Smooth muscle cell (in vitro differentiated cells): ENCODE measurements around the gene CLASRP. TPM values are rescaled to one million over a fixed set of nuclear protein-coding genes. Genes with fewer than 3 reads are reported as not detected.

ENCODE experiments used
- DNase-seq: peaks from one replicate; lab custom pipeline; 2025; ENCODE audit not compliant: unreplicated experiment; lab: John Stamatoyannopoulos, UW
- H2AFZ ChIP-seq: fragments of 200-600 bp; sonication (generic); 2 replicates; pipeline ENCODE4 v1.6.0; 2016; ENCODE audit warnings: antibody characterized with exemption, low read depth, mild to moderate bottlenecking
- H3F3A ChIP-seq: fragments of 200-600 bp; sonication (generic); 2 replicates; pipeline ENCODE4 v1.6.0; 2017; ENCODE audit warnings: antibody characterized with exemption, low read depth
- H3K27ac ChIP-seq: fragments of 200-600 bp; sonication (generic); 2 replicates; pipeline ENCODE4 v1.5.1; 2016; ENCODE audit warnings: low read depth, mild to moderate bottlenecking
- H3K27me3 ChIP-seq: fragments of 200-600 bp; sonication (generic); 2 replicates; pipeline ENCODE4 v1.6.1; 2016; ENCODE audit warnings: low read depth, mild to moderate bottlenecking
- H3K36me3 ChIP-seq: fragments of 200-600 bp; sonication (generic); 2 replicates; pipeline ENCODE4 v1.5.1; 2016; ENCODE audit warnings: low read depth
- H3K4me1 ChIP-seq: fragments of 200-600 bp; sonication (generic); 2 replicates; pipeline ENCODE4 v1.5.1; 2016; ENCODE audit warnings: low read depth
- H3K4me2 ChIP-seq: fragments of 200-600 bp; sonication (generic); 2 replicates; pipeline ENCODE4 v1.6.0; 2016; ENCODE audit warnings: mild to moderate bottlenecking
- H3K4me3 ChIP-seq: fragments of 200-600 bp; sonication (generic); 2 replicates; pipeline ENCODE4 v1.5.1; 2016; ENCODE audit warnings: mild to moderate bottlenecking
- H3K79me2 ChIP-seq: fragments of 200-600 bp; sonication (generic); 2 replicates; pipeline ENCODE4 v1.6.0; 2016; ENCODE audit warnings: low read depth, mild to moderate bottlenecking
- H3K9ac ChIP-seq: fragments of 200-600 bp; sonication (generic); 2 replicates; pipeline ENCODE4 v1.6.0; 2016; ENCODE audit warnings: low read depth
- H3K9me3 ChIP-seq: fragments of 200-600 bp; sonication (generic); replicated peaks from 2 replicates; pipeline ENCODE4 v1.5.1; 2016; ENCODE audit warnings: low read depth
- H4K20me1 ChIP-seq: fragments of 200-600 bp; sonication (generic); 2 replicates; pipeline ENCODE4 v1.6.0; 2016; ENCODE audit warnings: low read depth
- WGBS: methylation state at CpG from one replicate; pipeline ENCODE4 v1.1.7; 2016; ENCODE audit warnings: low lambda C conversion rate; 5-methylcytosine and 5-hydroxymethylcytosine counted together
- polyA plus RNA-seq: library from polyadenylated mRNA; unstranded; fragments of >200 nt; fragmentation: Nextera tagmentation; extraction: Ambion mirVana; gene quantifications from 2 replicates; pipeline ENCODE4 v1.2.1, GENCODE V29; 2016
- total RNA-seq: library from RNA; depleted of rRNA; stranded (reverse); fragments of >200 nt; gene quantifications from 2 replicates; pipeline ENCODE4 v1.2.3, GENCODE V29; 2014
- TF ChIP-seq, protein P1 (sequence below): fragments of 200-600 bp; sonication (generic); IDR thresholded peaks from 2 replicates; pipeline ENCODE4 v1.5.1; 2017; ENCODE audit warnings: borderline replicate concordance, mild to moderate bottlenecking, antibody characterized with exemption; ENCODE audit not compliant: insufficient read depth, poor library complexity, severe bottlenecking

The CLASRP gene
- total and polyA plus RNA-seq, 2 experiments from 2014 or later = 24.3 to 34.6 TPM

DNA sequence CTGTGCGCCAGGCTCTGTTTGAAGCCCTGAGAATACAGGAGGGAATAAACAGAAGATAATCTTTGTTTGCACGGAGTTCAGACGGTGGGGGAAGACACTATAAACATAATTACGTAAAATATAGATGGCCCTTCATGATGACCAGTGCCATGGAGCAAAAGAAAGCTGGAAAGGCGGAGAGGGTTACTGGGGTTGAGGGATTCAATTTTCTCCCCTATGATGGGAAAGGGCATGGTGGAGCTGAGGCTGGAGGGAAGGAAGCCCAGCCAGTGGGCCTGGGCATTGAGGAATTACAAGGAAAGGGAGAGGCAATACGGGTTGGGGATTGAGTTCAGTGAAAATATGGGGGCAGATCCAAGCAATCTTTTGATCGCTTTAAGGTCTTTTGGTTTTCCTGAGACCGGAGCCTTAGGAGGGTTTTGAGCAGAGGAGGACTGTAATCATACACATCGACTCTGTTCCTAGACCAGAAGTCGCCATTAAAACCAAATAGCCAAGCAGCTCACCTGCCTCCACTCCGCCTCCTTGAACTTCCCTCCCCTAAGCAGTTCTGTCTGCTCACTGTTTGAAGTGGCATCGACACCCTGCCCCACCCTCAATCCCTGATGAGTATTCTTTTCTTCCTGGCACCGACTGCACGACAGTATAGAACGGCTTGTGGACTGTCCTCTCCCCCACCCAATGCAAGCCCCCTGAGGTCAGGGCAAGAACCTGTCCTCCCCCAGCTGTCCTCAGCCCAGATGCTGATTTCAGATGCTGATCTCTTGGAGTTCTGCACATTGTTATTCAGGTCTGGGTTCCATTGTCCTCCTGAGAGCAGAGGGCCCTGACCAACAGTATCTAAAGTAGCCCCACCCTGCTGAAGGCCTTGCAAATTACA is 38.2 kb downstream of the CLASRP start:
- H3K4me1 ChIP-seq = peaks cover 30% of the 10 kb centered on the region
- H3K9me3 ChIP-seq = no peaks in the 10 kb centered on the region
- H2AFZ ChIP-seq = peak overlapping the region; percentile 84
- WGBS = 81% methylated on average over 15 of the region's 15 CpGs
- H3K4me2 ChIP-seq = peak overlapping the region; percentile 80
- DNase-seq = no peak
- H3K36me3 ChIP-seq = no peaks in the 10 kb centered on the region
- H3K4me3 ChIP-seq = peak overlapping the region; percentile 48
- TF ChIP-seq, protein P1, sequence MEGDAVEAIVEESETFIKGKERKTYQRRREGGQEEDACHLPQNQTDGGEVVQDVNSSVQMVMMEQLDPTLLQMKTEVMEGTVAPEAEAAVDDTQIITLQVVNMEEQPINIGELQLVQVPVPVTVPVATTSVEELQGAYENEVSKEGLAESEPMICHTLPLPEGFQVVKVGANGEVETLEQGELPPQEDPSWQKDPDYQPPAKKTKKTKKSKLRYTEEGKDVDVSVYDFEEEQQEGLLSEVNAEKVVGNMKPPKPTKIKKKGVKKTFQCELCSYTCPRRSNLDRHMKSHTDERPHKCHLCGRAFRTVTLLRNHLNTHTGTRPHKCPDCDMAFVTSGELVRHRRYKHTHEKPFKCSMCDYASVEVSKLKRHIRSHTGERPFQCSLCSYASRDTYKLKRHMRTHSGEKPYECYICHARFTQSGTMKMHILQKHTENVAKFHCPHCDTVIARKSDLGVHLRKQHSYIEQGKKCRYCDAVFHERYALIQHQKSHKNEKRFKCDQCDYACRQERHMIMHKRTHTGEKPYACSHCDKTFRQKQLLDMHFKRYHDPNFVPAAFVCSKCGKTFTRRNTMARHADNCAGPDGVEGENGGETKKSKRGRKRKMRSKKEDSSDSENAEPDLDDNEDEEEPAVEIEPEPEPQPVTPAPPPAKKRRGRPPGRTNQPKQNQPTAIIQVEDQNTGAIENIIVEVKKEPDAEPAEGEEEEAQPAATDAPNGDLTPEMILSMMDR = no peak
- peaks cover 16% of the 10 kb centered on the region for H3F3A ChIP-seq
- H3K27me3 ChIP-seq = no peaks in the 10 kb centered on the region
- H4K20me1 ChIP-seq = peaks cover 2% of the 10 kb centered on the region
- no peak overlapping the region for H3K9ac ChIP-seq
- H3K27ac ChIP-seq = no peak overlapping the region
- peaks cover 29% of the 10 kb centered on the region for H3K79me2 ChIP-seq

- TF ChIP-seq, protein P1 = no peak
- WGBS = 63% methylated on average over 10 of the region's 10 CpGs
These were observed 39.7 kb downstream of the CLASRP start for GRCh38 chr19:45078390-45079062.

DNA sequence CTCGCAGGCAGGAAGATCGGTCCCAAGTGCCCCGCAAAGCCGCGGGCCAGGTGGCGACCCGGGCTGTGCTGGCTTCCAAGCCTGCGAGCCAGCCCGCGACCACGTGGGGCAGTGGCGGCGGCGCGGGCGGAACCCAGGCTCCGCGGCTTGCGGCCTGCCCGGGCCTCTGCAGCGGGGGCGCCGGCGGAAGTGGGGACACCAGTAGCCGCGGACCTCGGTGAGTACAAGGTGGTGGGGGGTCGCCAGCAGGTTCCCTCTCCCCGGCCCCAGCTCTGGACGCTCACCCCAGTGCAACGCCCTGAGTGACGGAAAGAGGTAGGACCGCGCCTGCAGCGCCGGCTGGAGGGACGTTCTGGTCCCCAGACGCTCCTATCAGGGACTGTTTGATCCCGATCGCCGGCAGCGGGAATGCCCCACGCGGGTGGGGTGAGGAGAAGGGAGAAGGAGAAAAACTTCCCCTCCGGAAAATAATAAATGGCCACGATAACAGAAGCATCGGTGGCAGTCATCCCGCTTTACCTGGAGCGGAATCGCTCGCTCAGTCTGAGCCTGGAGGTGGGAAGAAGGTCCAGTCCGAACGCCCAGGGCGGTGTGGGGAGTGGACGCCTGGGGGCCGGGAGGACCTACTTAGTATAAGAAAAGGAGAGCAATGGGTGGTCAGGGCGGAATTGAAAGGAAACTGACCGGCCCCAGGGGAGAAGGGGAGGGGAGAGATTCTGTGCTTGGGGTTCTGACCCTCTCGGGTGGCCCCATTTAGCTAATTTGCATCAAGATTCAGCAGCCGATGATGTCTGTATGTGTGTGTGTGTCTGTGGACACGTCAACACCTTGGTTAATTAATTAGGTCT is 40.4 kb downstream of the CLASRP start, which contains the start of gene GEMIN7:
Gene GEMIN7 (plus strand): TSS at position 198 of the 848 bp plus-strand sequence. CDS start 10,855 bp downstream, outside the sequence.
- H3K4me3 ChIP-seq = peak within 1 kb of the TSS; percentile 96
- peaks cover 46% of the 10 kb centered on the region for H3K79me2 ChIP-seq
- peak within 1 kb of the TSS; percentile 92 for H3K4me2 ChIP-seq
- H3K9me3 ChIP-seq = no peaks in the 10 kb centered on the region
- H3K9ac ChIP-seq = peak within 1 kb of the TSS; percentile 88
- peaks cover 5% of the 10 kb centered on the region for H4K20me1 ChIP-seq
- peak within 1 kb of the TSS; percentile 56 for H3K27ac ChIP-seq
- H3K4me1 ChIP-seq = peaks cover 30% of the 10 kb centered on the region
- H3K27me3 ChIP-seq = no peaks in the 10 kb centered on the region
- H3K36me3 ChIP-seq = no peaks in the 10 kb centered on the region
- 1% methylated on average over 57 of the region's 61 CpGs for WGBS
- peaks cover 16% of the 10 kb centered on the region for H3F3A ChIP-seq
- peak; percentile 34 for DNase-seq
- TF ChIP-seq, protein P1 = no peak
- peak within 1 kb of the TSS; percentile 94 for H2AFZ ChIP-seq

More at GRCh38 chr19:45078390-45079062, 39.7 kb downstream of the CLASRP start:
- no peak for DNase-seq
- peaks cover 16% of the 10 kb centered on the region for H3F3A ChIP-seq
- H3K27me3 ChIP-seq = no peaks in the 10 kb centered on the region
- peaks cover 5% of the 10 kb centered on the region for H4K20me1 ChIP-seq
- H3K4me3 ChIP-seq = peak overlapping the region; percentile 96
- peaks cover 30% of the 10 kb centered on the region for H3K4me1 ChIP-seq
- H3K27ac ChIP-seq = no peak overlapping the region
- peak overlapping the region; percentile 94 for H2AFZ ChIP-seq
- peak overlapping the region; percentile 92 for H3K4me2 ChIP-seq
- H3K36me3 ChIP-seq = no peaks in the 10 kb centered on the region
- no peaks in the 10 kb centered on the region for H3K9me3 ChIP-seq
- H3K79me2 ChIP-seq = peaks cover 44% of the 10 kb centered on the region
- peak overlapping the region; percentile 88 for H3K9ac ChIP-seq
